ENCODE measurements around the gene RAVER2. TPM values are rescaled to one million over a fixed set of nuclear protein-coding genes. Genes with fewer than 3 reads are reported as not detected.

RAVER2 gene
- total RNA-seq, 1 experiment from 2014 or later = 12.8 TPM

DNA sequence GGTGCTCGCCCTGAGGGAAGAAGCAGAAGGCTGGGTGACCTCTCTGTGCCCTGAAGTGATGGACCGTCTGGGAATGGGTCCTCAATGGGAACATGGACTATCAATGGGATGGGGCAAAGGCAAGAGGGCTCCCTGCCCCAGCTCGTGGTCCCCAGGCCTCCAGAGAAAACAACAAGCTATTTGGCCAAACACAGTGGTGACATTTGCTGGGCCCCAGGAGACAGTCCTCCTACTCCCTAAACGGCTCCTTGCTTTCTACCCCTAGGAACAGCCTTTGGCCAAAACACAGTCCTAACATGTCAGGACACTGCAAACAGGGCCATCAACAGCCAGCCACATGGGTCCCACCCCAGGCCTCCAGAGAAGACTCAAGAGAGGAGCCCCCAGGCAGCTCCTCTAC is 102.8 kb downstream of the RAVER2 start:
- TF ChIP-seq, protein P1, sequence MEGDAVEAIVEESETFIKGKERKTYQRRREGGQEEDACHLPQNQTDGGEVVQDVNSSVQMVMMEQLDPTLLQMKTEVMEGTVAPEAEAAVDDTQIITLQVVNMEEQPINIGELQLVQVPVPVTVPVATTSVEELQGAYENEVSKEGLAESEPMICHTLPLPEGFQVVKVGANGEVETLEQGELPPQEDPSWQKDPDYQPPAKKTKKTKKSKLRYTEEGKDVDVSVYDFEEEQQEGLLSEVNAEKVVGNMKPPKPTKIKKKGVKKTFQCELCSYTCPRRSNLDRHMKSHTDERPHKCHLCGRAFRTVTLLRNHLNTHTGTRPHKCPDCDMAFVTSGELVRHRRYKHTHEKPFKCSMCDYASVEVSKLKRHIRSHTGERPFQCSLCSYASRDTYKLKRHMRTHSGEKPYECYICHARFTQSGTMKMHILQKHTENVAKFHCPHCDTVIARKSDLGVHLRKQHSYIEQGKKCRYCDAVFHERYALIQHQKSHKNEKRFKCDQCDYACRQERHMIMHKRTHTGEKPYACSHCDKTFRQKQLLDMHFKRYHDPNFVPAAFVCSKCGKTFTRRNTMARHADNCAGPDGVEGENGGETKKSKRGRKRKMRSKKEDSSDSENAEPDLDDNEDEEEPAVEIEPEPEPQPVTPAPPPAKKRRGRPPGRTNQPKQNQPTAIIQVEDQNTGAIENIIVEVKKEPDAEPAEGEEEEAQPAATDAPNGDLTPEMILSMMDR (IDR thresholded peaks at IDR 0.05; ENCODE audit: unreplicated experiment) = no peak
- H3K27me3 Mint-ChIP-seq (ENCODE audit: unreplicated experiment) = no peaks in the 10 kb centered on the region
- intact Hi-C loops (cut with micrococcal nuclease; ENCODE audit: unreplicated experiment) = no loop called here
- no peak overlapping the region for H3K4me3 Mint-ChIP-seq (ENCODE audit: low read depth, unreplicated experiment)
- no peaks in the 10 kb centered on the region for H3K4me1 Mint-ChIP-seq (ENCODE audit: low read depth, unreplicated experiment)
- CTCF ChIA-PET = no interaction called here
- no peak overlapping the region for H3K27ac Mint-ChIP-seq (ENCODE audit: unreplicated experiment)
- no peak for DNase-seq
- H3K9me3 Mint-ChIP-seq (ENCODE audit: low read depth, unreplicated experiment) = no peaks in the 10 kb centered on the region
- no TSS peak for BruUV-seq (replicated peaks)
- peaks cover 45% of the 10 kb centered on the region for H3K36me3 Mint-ChIP-seq (ENCODE audit: insufficient read depth, unreplicated experiment)

GRCh38 chr1:64848136-64848535 is 103.3 kb downstream of the RAVER2 start:
- H3K36me3 Mint-ChIP-seq (ENCODE audit: insufficient read depth, unreplicated experiment) = peaks cover 42% of the 10 kb centered on the region
- intact Hi-C loops (cut with micrococcal nuclease; ENCODE audit: unreplicated experiment) = no loop called here
- no peaks in the 10 kb centered on the region for H3K4me1 Mint-ChIP-seq (ENCODE audit: low read depth, unreplicated experiment)
- CTCF ChIA-PET = no interaction called here
- no peak for DNase-seq
- no peak overlapping the region for H3K27ac Mint-ChIP-seq (ENCODE audit: unreplicated experiment)
- H3K4me3 Mint-ChIP-seq (ENCODE audit: low read depth, unreplicated experiment) = no peak overlapping the region
- H3K27me3 Mint-ChIP-seq (ENCODE audit: unreplicated experiment) = no peaks in the 10 kb centered on the region
- no peaks in the 10 kb centered on the region for H3K9me3 Mint-ChIP-seq (ENCODE audit: low read depth, unreplicated experiment)
- BruUV-seq (replicated peaks) = no TSS peak
- TF ChIP-seq, protein P1 (IDR thresholded peaks at IDR 0.05; ENCODE audit: unreplicated experiment) = no peak

GRCh38 chr1:64848803-64849202 is 103.9 kb downstream of the RAVER2 start:
- CTCF ChIA-PET = no interaction called here
- Mint-ChIP-seq H3K4me1 (ENCODE audit: low read depth, unreplicated experiment) (no peaks in the 10 kb centered on the region), H3K4me3 (ENCODE audit: low read depth, unreplicated experiment) (no peak overlapping the region), H3K27me3 (ENCODE audit: unreplicated experiment) (no peaks in the 10 kb centered on the region), H3K27ac (ENCODE audit: unreplicated experiment) (no peak overlapping the region), H3K9me3 (ENCODE audit: low read depth, unreplicated experiment) (no peaks in the 10 kb centered on the region), H3K36me3 (ENCODE audit: insufficient read depth, unreplicated experiment) (peaks cover 40% of the 10 kb centered on the region)
- no TSS peak for BruUV-seq (replicated peaks)
- intact Hi-C loops (cut with micrococcal nuclease; ENCODE audit: unreplicated experiment) = no loop called here
- TF ChIP-seq, protein P1 (IDR thresholded peaks at IDR 0.05; ENCODE audit: unreplicated experiment) = no peak
- no peak for DNase-seq

- peaks cover 47% of the 10 kb centered on the region for H3K36me3 Mint-ChIP-seq (ENCODE audit: insufficient read depth, unreplicated experiment)
- no peaks in the 10 kb centered on the region for H3K4me1 Mint-ChIP-seq (ENCODE audit: low read depth, unreplicated experiment)
- BruUV-seq (replicated peaks) = no TSS peak
- DNase-seq = no peak
- no peak overlapping the region for H3K27ac Mint-ChIP-seq (ENCODE audit: unreplicated experiment)
- intact Hi-C loops (cut with micrococcal nuclease; ENCODE audit: unreplicated experiment) = no loop called here
- TF ChIP-seq, protein P1 (IDR thresholded peaks at IDR 0.05; ENCODE audit: unreplicated experiment) = no peak
- no peaks in the 10 kb centered on the region for H3K27me3 Mint-ChIP-seq (ENCODE audit: unreplicated experiment)
- no peaks in the 10 kb centered on the region for H3K9me3 Mint-ChIP-seq (ENCODE audit: low read depth, unreplicated experiment)
- CTCF ChIA-PET = interaction anchor here (1.3 kb wide), 1 partner anchor 15 kb away, joined by 3 read pairs; no protein-coding TSS in a partner anchor
- no peak overlapping the region for H3K4me3 Mint-ChIP-seq (ENCODE audit: low read depth, unreplicated experiment)
Observed at GRCh38 chr1:64849942-64850341, 105.1 kb downstream of the RAVER2 start.

Data from Calu3 (cell line).